Fibroblast of pulmonary artery (primary cell): ENCODE results near the gene WDR47.

Source experiments
- DNase-seq: peaks from one replicate; pipeline ENCODE4 v3.0.0-alpha.2; 2010; ENCODE audit warnings: low read depth
- H3K4me3 ChIP-seq: replicated peaks from 2 replicates; pipeline ENCODE4 v1.5.1; 2011; ENCODE audit warnings: low read depth, mild to moderate bottlenecking, control low read depth, low read length, moderate library complexity
- TF ChIP-seq, protein P1 (sequence below): IDR thresholded peaks from 2 replicates; pipeline ENCODE4 v1.5.1; 2011; ENCODE audit warnings: mild to moderate bottlenecking, control low read depth, low read length, inconsistent platforms; ENCODE audit errors: missing control alignments

The WDR47 gene

DNA sequence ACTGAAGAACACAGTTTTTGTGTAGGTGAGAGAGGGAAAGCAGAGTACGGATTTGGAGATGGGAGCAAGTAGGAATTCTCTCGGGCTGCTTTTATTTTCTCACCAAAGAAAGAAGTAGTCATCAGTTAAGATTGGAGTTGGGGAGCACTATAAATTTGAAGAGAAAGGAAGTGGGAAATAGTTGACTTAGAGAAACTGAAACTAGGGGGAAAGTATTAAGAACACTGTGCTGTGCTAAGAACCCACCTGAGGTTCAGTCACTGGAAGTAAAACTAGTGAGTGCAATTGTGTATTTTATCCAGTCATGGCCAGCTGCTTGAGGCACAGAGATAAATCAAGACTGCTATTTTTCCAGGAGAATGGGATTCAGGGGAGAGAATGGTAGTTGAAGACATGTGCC lies 116.0 kb downstream of the WDR47 start:
- TF ChIP-seq, protein P1, sequence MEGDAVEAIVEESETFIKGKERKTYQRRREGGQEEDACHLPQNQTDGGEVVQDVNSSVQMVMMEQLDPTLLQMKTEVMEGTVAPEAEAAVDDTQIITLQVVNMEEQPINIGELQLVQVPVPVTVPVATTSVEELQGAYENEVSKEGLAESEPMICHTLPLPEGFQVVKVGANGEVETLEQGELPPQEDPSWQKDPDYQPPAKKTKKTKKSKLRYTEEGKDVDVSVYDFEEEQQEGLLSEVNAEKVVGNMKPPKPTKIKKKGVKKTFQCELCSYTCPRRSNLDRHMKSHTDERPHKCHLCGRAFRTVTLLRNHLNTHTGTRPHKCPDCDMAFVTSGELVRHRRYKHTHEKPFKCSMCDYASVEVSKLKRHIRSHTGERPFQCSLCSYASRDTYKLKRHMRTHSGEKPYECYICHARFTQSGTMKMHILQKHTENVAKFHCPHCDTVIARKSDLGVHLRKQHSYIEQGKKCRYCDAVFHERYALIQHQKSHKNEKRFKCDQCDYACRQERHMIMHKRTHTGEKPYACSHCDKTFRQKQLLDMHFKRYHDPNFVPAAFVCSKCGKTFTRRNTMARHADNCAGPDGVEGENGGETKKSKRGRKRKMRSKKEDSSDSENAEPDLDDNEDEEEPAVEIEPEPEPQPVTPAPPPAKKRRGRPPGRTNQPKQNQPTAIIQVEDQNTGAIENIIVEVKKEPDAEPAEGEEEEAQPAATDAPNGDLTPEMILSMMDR = no peak
- H3K4me3 ChIP-seq = no peak overlapping the region
- no peak for DNase-seq
